ENCODE results near the gene HADH. TPM values are rescaled to one million over a fixed set of nuclear protein-coding genes. Genes with fewer than 3 reads are reported as not detected.

HADH gene
- total and polyA plus RNA-seq, 8 donors: 14.2 to 112 (median 27.2) TPM

GRCh38 chr4:108033348-108033747 lies 43.7 kb downstream of the HADH start:
- Histone ChIP-seq H3K27ac (no peak overlapping the region), H3K4me1 (no peaks in the 10 kb centered on the region), H3K36me3 (peaks cover 0 to 21% (median 2%) of the 10 kb centered on the region in 3 donors), H3K4me3 (no peak overlapping the region), H3K9me3 (no peaks in the 10 kb centered on the region), H3K27me3 (no peaks in the 10 kb centered on the region)
- FAIRE-seq: no peak
- no peak for DNase-seq
- no peak for TF ChIP-seq CTCF (IDR thresholded peaks at IDR 0.05)
- no peak for ATAC-seq
- intact Hi-C loops (cut with DNase I): loop anchor here in 1 of 3 donors (10.0 kb wide), 1 partner anchor 541 kb away; no protein-coding TSS in a partner anchor

- Histone ChIP-seq H3K36me3 (peaks cover 0 to 16% (median 2%) of the 10 kb centered on the region in 3 donors), H3K4me3 (no peak overlapping the region), H3K27ac (no peak overlapping the region), H3K4me1 (no peaks in the 10 kb centered on the region), H3K27me3 (no peaks in the 10 kb centered on the region), H3K9me3 (no peaks in the 10 kb centered on the region)
- FAIRE-seq (no peak), ATAC-seq (no peak), DNase-seq (no peak)
- intact Hi-C loops (cut with DNase I): loop anchor here in 1 of 3 donors (10.0 kb wide), 1 partner anchor 540 kb away; no protein-coding TSS in a partner anchor
- WGBS, 2 donors: 79 to 82% methylated on average over 7 of the region's 7 CpGs
- no peak for TF ChIP-seq CTCF (IDR thresholded peaks at IDR 0.05)
These were observed 44.9 kb downstream of the HADH start for GRCh38 chr4:108034565-108034964.

GRCh38 chr4:108035691-108036090 lies 46.0 kb downstream of the HADH start:
- H3K4me1 ChIP-seq: no peaks in the 10 kb centered on the region
- no peaks in the 10 kb centered on the region for H3K27me3 ChIP-seq
- H3K27ac ChIP-seq: no peak overlapping the region
- ATAC-seq (no peak), DNase-seq (no peak), FAIRE-seq (no peak)
- no peak overlapping the region for H3K4me3 ChIP-seq
- 92 to 94% methylated on average over 6 of the region's 6 CpGs for WGBS, 2 donors
- TF ChIP-seq CTCF (IDR thresholded peaks at IDR 0.05): no peak
- peaks cover 0 to 16% (median 2%) of the 10 kb centered on the region in 3 donors for H3K36me3 ChIP-seq
- H3K9me3 ChIP-seq: no peaks in the 10 kb centered on the region
- intact Hi-C loops (cut with DNase I): loop anchor here in 1 of 3 donors (10.0 kb wide), 1 partner anchor 539 kb away; no protein-coding TSS in a partner anchor

- no peak for TF ChIP-seq CTCF (IDR thresholded peaks at IDR 0.05)
- WGBS, 2 donors: 89 to 97% methylated on average over 7 of the region's 7 CpGs
- peaks cover 0 to 16% (median 2%) of the 10 kb centered on the region in 3 donors for H3K36me3 ChIP-seq
- no peak overlapping the region for H3K27ac ChIP-seq
- no peak for DNase-seq
- intact Hi-C loops (cut with DNase I): loop anchor here in 1 of 3 donors (10.0 kb wide), 1 partner anchor 539 kb away; no protein-coding TSS in a partner anchor
- no peak overlapping the region for H3K4me3 ChIP-seq
- H3K27me3 ChIP-seq: no peaks in the 10 kb centered on the region
- no peaks in the 10 kb centered on the region for H3K4me1 ChIP-seq
- no peak for ATAC-seq
- no peaks in the 10 kb centered on the region for H3K9me3 ChIP-seq
- FAIRE-seq: no peak
These were observed 46.5 kb downstream of the HADH start for GRCh38 chr4:108036213-108036612.

- H3K27me3 ChIP-seq: no peaks in the 10 kb centered on the region
- no peak for FAIRE-seq
- DNase-seq: no peak
- peaks cover 0 to 16% (median 2%) of the 10 kb centered on the region in 3 donors for H3K36me3 ChIP-seq
- H3K27ac ChIP-seq: no peak overlapping the region
- H3K4me1 ChIP-seq: no peaks in the 10 kb centered on the region
- no peak overlapping the region for H3K4me3 ChIP-seq
- intact Hi-C loops (cut with DNase I): loop anchor here in 1 of 3 donors (10.0 kb wide), 1 partner anchor 537 kb away; no protein-coding TSS in a partner anchor
- no peaks in the 10 kb centered on the region for H3K9me3 ChIP-seq
- WGBS, 2 donors: 94 to 96% methylated on average over 2 of the region's 2 CpGs
- no peak for TF ChIP-seq CTCF (IDR thresholded peaks at IDR 0.05)
- no peak for ATAC-seq
These were observed 48.2 kb downstream of the HADH start for GRCh38 chr4:108037884-108038283.

All from pancreas (tissue), 10 donors.